ENCODE measurements around the gene ASAP2.

- TF ChIP-seq CTCF (IDR thresholded peaks at IDR 0.05; ENCODE audit: poor library complexity, severe bottlenecking) = no peak
- no peak for TF ChIP-seq TAF1 (IDR thresholded peaks at IDR 0.05; ENCODE audit: low read depth)
- TF ChIP-seq POLR2AphosphoS5 (IDR thresholded peaks at IDR 0.05) = no peak
- TF ChIP-seq EP300 (conservative IDR thresholded peaks at IDR 0.05; ENCODE audit: poor library complexity, severe bottlenecking) = no peak
- TF ChIP-seq REST (IDR thresholded peaks at IDR 0.05; ENCODE audit: borderline replicate concordance) = no peak
- no peak for TF ChIP-seq EZH2 (IDR thresholded peaks at IDR 0.05; ENCODE audit: borderline replicate concordance, insufficient read depth, low read length, poor library complexity, severe bottlenecking)
- TF ChIP-seq SMC3 (conservative IDR thresholded peaks at IDR 0.05; ENCODE audit: poor library complexity) = no peak
- TF ChIP-seq RAD21 (conservative IDR thresholded peaks at IDR 0.05) = no peak
Observed at GRCh38 chr2:9302755-9303154, 96.1 kb downstream of the ASAP2 start.
